Measurements from ENCODE around the gene CD40. TPM values are rescaled to one million over a fixed set of nuclear protein-coding genes. Genes with fewer than 3 reads are reported as not detected.

CD40 gene
- total RNA-seq, 1 experiment from 2014 or later = 7.8 TPM

- Histone ChIP-seq H3K9ac (ENCODE audit: extremely low read depth, insufficient read length, low read length) (no peak overlapping the region), H3K79me2 (ENCODE audit: insufficient read depth, low read length) (no peaks in the 10 kb centered on the region; the same call in 1 of the 2 replicates), H4K20me1 (ENCODE audit: control insufficient read depth, insufficient read depth, insufficient read length) (peaks cover 2% of the 10 kb centered on the region), H3T11ph (ENCODE audit: low read length) (no peak overlapping the region), H2BK15ac (ENCODE audit: low read depth, low read length) (no peak overlapping the region), H3K18ac (ENCODE audit: insufficient read length, low read depth, low read length) (no peak overlapping the region), H3K4me2 (ENCODE audit: insufficient read depth, insufficient read length, low read length) (no peak overlapping the region), H2BK12ac (ENCODE audit: insufficient read length, low read depth, low read length) (no peak overlapping the region), H3K27me3 (ENCODE audit: insufficient read depth, low read length) (no peaks in the 10 kb centered on the region), H2BK20ac (ENCODE audit: low read depth, low read length, poor library complexity, severe bottlenecking) (no peak overlapping the region), H2BK5ac (ENCODE audit: insufficient read length, low read length) (no peak overlapping the region), H3K23me2 (ENCODE audit: insufficient read length, low read depth, low read length, poor library complexity, severe bottlenecking) (no peaks in the 10 kb centered on the region), H4K8ac (replicated peaks; ENCODE audit: insufficient read length, low read depth, low read length) (no peak overlapping the region), H3K27ac (ENCODE audit: insufficient read length, low read depth, low read length) (no peak overlapping the region), H4K5ac (ENCODE audit: insufficient read length, low read depth, low read length) (no peak overlapping the region), H4K91ac (ENCODE audit: insufficient read length, low read depth, low read length) (no peak overlapping the region), H3K4me1 (ENCODE audit: insufficient read depth, low read length) (peaks cover 17% of the 10 kb centered on the region), H2AFZ (ENCODE audit: low read length) (no peak overlapping the region), H3K4ac (ENCODE audit: low read depth, low read length) (no peak overlapping the region), H3K56ac (ENCODE audit: insufficient read length, low read depth, low read length) (no peak overlapping the region), H3K23ac (ENCODE audit: insufficient read length, low read depth, low read length) (no peak overlapping the region), H2BK120ac (ENCODE audit: low read depth, low read length, poor library complexity, severe bottlenecking) (no peak overlapping the region), H3K79me1 (ENCODE audit: insufficient read depth, low read depth, low read length, poor library complexity, severe bottlenecking) (peaks cover 3% of the 10 kb centered on the region), H2AK5ac (ENCODE audit: insufficient read length, low read length) (no peak overlapping the region), H3K14ac (ENCODE audit: insufficient read depth, low read length) (no peak overlapping the region; the same call in 1 of the 2 replicates), H3K9me3 (ENCODE audit: control insufficient read depth, low read depth, low read length) (no peaks in the 10 kb centered on the region)
- H3K27me3 Mint-ChIP-seq (ENCODE audit: low read depth) = no peaks in the 10 kb centered on the region
- H3K36me3 Mint-ChIP-seq (ENCODE audit: insufficient read depth in 1 of 3, low read depth in 3 of 3) = peaks cover 11 to 42% (median 36%) of the 10 kb centered on the region in 3 experiments
- H3K4me1 Mint-ChIP-seq = no peaks in the 10 kb centered on the region; a peak in 3 of 4 replicates
- no peak overlapping the region for H3K4me3 Mint-ChIP-seq
- WGBS (ENCODE audit: extremely low coverage, insufficient read length, low lambda C conversion rate) = no CpG with 5 or more reads among the region's 20 CpGs
- DNase-seq = no peak
- TF ChIP-seq CTCF (conservative IDR thresholded peaks at IDR 0.05) = no peak
- H3K9me3 Mint-ChIP-seq = no peaks in the 10 kb centered on the region
- no peak overlapping the region for H3K27ac Mint-ChIP-seq
These were observed 47.8 kb upstream of the CD40 start for GRCh38 chr20:46070215-46070900.
